ENCODE measurements around the gene XPNPEP3.

XPNPEP3 gene

DNA sequence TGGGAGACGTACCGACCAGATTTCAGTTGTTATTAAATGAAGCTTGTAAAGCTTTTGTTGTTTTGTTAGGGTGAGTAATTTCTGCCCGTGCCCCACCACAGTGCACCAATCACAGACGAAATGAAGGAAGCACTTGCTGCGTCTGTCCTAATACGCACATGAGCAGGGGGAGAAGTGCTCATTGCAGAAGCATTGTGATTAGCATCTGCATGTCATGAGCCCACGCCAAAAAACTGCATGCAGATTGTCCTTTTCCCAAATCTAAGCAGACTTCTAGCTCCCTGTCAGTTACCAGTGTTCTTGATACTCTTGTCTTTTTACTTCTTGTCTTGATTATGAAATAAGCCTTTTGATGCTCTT, 109.8 kb downstream of the XPNPEP3 start:
- peaks cover 15% of the 10 kb centered on the region for H3K4me1 ChIP-seq (ENCODE audit: low read length)
- H3K9ac ChIP-seq (ENCODE audit: low read length), result no peak overlapping the region
- H3F3A ChIP-seq (ENCODE audit: insufficient read depth, low read length), result peaks cover 4% of the 10 kb centered on the region; the same call in 1 of the 2 replicates
- no peaks in the 10 kb centered on the region for H3K9me3 ChIP-seq (replicated peaks; ENCODE audit: insufficient read depth, low read length)
- DNase-seq, result no peak
- no peaks in the 10 kb centered on the region for H3K9me2 ChIP-seq (replicated peaks; ENCODE audit: insufficient read depth, low read length)
- H3K4me3 ChIP-seq (ENCODE audit: low read length), result no peak overlapping the region
- H4K20me1 ChIP-seq (ENCODE audit: insufficient read depth, low read length), result no peaks in the 10 kb centered on the region
- TF ChIP-seq EZH2phosphoT487 (IDR thresholded peaks at IDR 0.05; ENCODE audit: low read length), result no peak
- H3K36me3 ChIP-seq (replicated peaks; ENCODE audit: insufficient read depth, low read length), result 0 out of 2 replicates have a peak, but pooled peaks cover 7% of the 10 kb centered on the region
- no peak overlapping the region for H3K27ac ChIP-seq (ENCODE audit: low read length)
- H3K79me2 ChIP-seq (ENCODE audit: low read length), result peaks cover 42% of the 10 kb centered on the region
- H3K4me2 ChIP-seq (ENCODE audit: low read depth, low read length), result no peak overlapping the region
- no peaks in the 10 kb centered on the region for H3K27me3 ChIP-seq (replicated peaks; ENCODE audit: insufficient read depth, low read length)
- H2AFZ ChIP-seq (ENCODE audit: low read length), result no peak overlapping the region

DNA sequence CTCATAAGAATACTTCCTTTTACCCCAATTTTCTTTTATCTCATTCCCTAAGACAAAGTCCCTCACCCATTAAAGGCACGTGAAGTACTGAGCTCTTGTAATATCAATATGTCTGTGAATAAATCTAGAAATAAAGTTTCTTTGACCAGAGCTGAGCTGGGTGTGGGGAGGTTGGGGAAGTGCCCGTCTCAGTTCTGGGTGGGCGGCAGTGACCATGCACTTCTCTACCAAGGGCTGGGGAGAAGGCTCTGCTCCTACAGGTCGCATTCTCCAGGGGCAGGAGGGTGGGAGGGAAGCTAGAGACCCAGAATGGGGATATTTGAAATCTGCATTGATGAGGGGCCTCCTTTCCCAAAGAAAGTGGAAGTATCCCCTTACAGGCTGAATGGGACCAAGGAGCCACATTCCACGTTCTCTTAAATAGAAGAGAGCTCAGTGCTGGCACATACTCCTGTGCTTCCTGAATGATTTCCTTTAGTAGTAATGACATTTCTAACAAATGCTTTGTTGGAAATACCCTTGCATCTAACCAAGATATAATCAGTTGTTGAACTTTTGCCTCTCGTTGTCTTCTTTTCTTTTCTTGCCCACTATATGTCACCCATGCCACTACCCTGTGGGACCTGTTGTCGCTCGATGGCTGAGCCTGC, 110.3 kb downstream of the XPNPEP3 start:
- H3K4me1 ChIP-seq (ENCODE audit: low read length), result peaks cover 15% of the 10 kb centered on the region
- no peak for TF ChIP-seq EZH2 (optimal IDR thresholded peaks at IDR 0.05; ENCODE audit: low read depth, low read length)
- TF ChIP-seq, protein P1, sequence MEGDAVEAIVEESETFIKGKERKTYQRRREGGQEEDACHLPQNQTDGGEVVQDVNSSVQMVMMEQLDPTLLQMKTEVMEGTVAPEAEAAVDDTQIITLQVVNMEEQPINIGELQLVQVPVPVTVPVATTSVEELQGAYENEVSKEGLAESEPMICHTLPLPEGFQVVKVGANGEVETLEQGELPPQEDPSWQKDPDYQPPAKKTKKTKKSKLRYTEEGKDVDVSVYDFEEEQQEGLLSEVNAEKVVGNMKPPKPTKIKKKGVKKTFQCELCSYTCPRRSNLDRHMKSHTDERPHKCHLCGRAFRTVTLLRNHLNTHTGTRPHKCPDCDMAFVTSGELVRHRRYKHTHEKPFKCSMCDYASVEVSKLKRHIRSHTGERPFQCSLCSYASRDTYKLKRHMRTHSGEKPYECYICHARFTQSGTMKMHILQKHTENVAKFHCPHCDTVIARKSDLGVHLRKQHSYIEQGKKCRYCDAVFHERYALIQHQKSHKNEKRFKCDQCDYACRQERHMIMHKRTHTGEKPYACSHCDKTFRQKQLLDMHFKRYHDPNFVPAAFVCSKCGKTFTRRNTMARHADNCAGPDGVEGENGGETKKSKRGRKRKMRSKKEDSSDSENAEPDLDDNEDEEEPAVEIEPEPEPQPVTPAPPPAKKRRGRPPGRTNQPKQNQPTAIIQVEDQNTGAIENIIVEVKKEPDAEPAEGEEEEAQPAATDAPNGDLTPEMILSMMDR (IDR thresholded peaks at IDR 0.05; ENCODE audit: low read length), result no peak
- no peak for TF ChIP-seq EZH2phosphoT487 (IDR thresholded peaks at IDR 0.05; ENCODE audit: low read length)
- peaks cover 4% of the 10 kb centered on the region; the same call in 1 of the 2 replicates for H3F3A ChIP-seq (ENCODE audit: insufficient read depth, low read length)
- H3K27ac ChIP-seq (ENCODE audit: low read length), result no peak overlapping the region
- 0 out of 2 replicates have a peak, but pooled peaks cover 7% of the 10 kb centered on the region for H3K36me3 ChIP-seq (replicated peaks; ENCODE audit: insufficient read depth, low read length)
- no peaks in the 10 kb centered on the region for H4K20me1 ChIP-seq (ENCODE audit: insufficient read depth, low read length)
- H3K9ac ChIP-seq (ENCODE audit: low read length), result no peak overlapping the region
- no peaks in the 10 kb centered on the region for H3K9me3 ChIP-seq (replicated peaks; ENCODE audit: insufficient read depth, low read length)
- no peak overlapping the region for H3K4me2 ChIP-seq (ENCODE audit: low read depth, low read length)
- no peaks in the 10 kb centered on the region for H3K9me2 ChIP-seq (replicated peaks; ENCODE audit: insufficient read depth, low read length)
- H3K27me3 ChIP-seq (replicated peaks; ENCODE audit: insufficient read depth, low read length), result no peaks in the 10 kb centered on the region
- H3K79me2 ChIP-seq (ENCODE audit: low read length), result peaks cover 37% of the 10 kb centered on the region
- no peak overlapping the region for H3K4me3 ChIP-seq (ENCODE audit: low read length)
- no peak for DNase-seq
- no peak overlapping the region for H2AFZ ChIP-seq (ENCODE audit: low read length)

DNA sequence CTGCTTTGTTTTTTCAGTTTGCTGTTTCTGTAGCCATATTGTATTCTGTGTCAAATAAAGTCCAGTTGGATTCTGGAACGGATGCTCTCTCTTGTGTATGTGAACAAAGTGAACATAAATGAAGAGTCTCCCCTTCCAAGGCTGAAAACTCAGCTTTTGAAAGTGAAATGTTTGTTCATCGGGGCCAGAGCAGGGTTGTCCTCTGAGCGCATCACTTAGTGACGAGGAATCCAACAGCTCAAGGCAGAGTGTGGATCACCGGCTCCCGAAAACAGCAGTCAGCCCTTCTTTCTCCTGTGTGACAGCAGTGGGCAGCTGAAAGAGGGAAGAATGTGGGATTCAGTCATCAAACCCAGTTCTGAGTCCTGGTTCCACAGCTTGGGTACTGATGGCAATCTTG, 115.6 kb downstream of the XPNPEP3 start:
- Histone ChIP-seq H3K9me3 (replicated peaks; ENCODE audit: insufficient read depth, low read length) (no peaks in the 10 kb centered on the region), H3K9ac (ENCODE audit: low read length) (no peak overlapping the region), H4K20me1 (ENCODE audit: insufficient read depth, low read length) (no peaks in the 10 kb centered on the region), H3K79me2 (ENCODE audit: low read length) (0 out of 2 replicates have a peak, but pooled peaks cover 3% of the 10 kb centered on the region), H3K27me3 (replicated peaks; ENCODE audit: insufficient read depth, low read length) (no peaks in the 10 kb centered on the region), H2AFZ (ENCODE audit: low read length) (no peak overlapping the region), H3K4me2 (ENCODE audit: low read depth, low read length) (no peak overlapping the region), H3K27ac (ENCODE audit: low read length) (no peak overlapping the region), H3K4me3 (ENCODE audit: low read length) (no peak overlapping the region), H3K9me2 (replicated peaks; ENCODE audit: insufficient read depth, low read length) (no peaks in the 10 kb centered on the region), H3K36me3 (replicated peaks; ENCODE audit: insufficient read depth, low read length) (0 out of 2 replicates have a peak, but pooled peaks cover 2% of the 10 kb centered on the region), H3F3A (ENCODE audit: insufficient read depth, low read length) (no peaks in the 10 kb centered on the region), H3K4me1 (ENCODE audit: low read length) (no peaks in the 10 kb centered on the region)
- TF ChIP-seq, protein P1 (IDR thresholded peaks at IDR 0.05; ENCODE audit: low read length), result no peak
- TF ChIP-seq EZH2phosphoT487 (IDR thresholded peaks at IDR 0.05; ENCODE audit: low read length) (no peak), EZH2 (optimal IDR thresholded peaks at IDR 0.05; ENCODE audit: low read depth, low read length) (no peak)
- DNase-seq, result no peak

DNA sequence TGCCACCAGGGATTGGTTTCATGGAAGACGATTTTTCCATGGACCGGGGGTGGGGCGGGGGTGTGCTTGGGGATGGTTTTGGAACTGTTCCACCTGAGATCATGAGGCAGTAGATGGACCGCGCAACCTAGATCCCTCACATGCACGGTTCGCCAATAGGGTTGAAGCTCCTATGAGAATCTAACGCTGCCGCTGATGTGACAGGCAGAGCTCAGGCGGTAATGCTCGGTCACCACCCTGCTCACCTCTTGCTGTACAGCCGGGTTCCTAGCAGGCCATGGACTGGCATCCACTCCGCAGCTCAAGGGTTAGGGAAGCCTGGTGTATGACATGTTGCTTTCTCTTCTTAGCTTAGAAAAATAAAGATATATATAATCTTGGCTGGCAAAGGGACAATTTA, 116.2 kb downstream of the XPNPEP3 start:
- no peak overlapping the region for H2AFZ ChIP-seq (ENCODE audit: low read length)
- no peak overlapping the region for H3K27ac ChIP-seq (ENCODE audit: low read length)
- no peak overlapping the region for H3K9ac ChIP-seq (ENCODE audit: low read length)
- no peaks in the 10 kb centered on the region for H3K9me3 ChIP-seq (replicated peaks; ENCODE audit: insufficient read depth, low read length)
- H3K9me2 ChIP-seq (replicated peaks; ENCODE audit: insufficient read depth, low read length), result no peaks in the 10 kb centered on the region
- no peaks in the 10 kb centered on the region for H4K20me1 ChIP-seq (ENCODE audit: insufficient read depth, low read length)
- H3F3A ChIP-seq (ENCODE audit: insufficient read depth, low read length), result no peaks in the 10 kb centered on the region
- H3K27me3 ChIP-seq (replicated peaks; ENCODE audit: insufficient read depth, low read length), result no peaks in the 10 kb centered on the region
- TF ChIP-seq, protein P1 (IDR thresholded peaks at IDR 0.05; ENCODE audit: low read length), result no peak
- TF ChIP-seq EZH2 (optimal IDR thresholded peaks at IDR 0.05; ENCODE audit: low read depth, low read length) (no peak), EZH2phosphoT487 (IDR thresholded peaks at IDR 0.05; ENCODE audit: low read length) (no peak)
- no peak overlapping the region for H3K4me2 ChIP-seq (ENCODE audit: low read depth, low read length)
- H3K36me3 ChIP-seq (replicated peaks; ENCODE audit: insufficient read depth, low read length), result no peaks in the 10 kb centered on the region
- no peak for DNase-seq
- 0 out of 2 replicates have a peak, but pooled peaks cover 3% of the 10 kb centered on the region for H3K79me2 ChIP-seq (ENCODE audit: low read length)
- no peaks in the 10 kb centered on the region for H3K4me1 ChIP-seq (ENCODE audit: low read length)
- H3K4me3 ChIP-seq (ENCODE audit: low read length), result no peak overlapping the region

Data from MM.1S (cell line).